Suprapubic skin (tissue), 4 donors: ENCODE measurements around the gene SGMS2.

Experiments used
- EP300 ChIP-seq: sonication (generic); formaldehyde crosslinking; IDR thresholded peaks from one replicate; pipeline ENCODE4 v1.6.1; 2017; ENCODE audit warnings: antibody characterized with exemption
- POLR2A ChIP-seq, 2 donors: fragments of 450-650 bp; IDR thresholded peaks; one replicate each; pipeline ENCODE4 v1.6.1; 2017; ENCODE audit warnings: antibody characterized with exemption in 2 of 2, mild to moderate bottlenecking in 2 of 2, moderate library complexity in 2 of 2
- POLR2AphosphoS5 ChIP-seq, 3 donors: sonication (generic); formaldehyde crosslinking; IDR thresholded peaks; one replicate each; pipeline ENCODE4 v1.6.1; 2017; ENCODE audit warnings: antibody characterized with exemption in 3 of 3
- TF ChIP-seq, protein P1 (sequence below), 2 donors: fragments of 200-600 bp in 1 of 2; fragments of 450-650 bp in 1 of 2; sonication (generic) in 1 of 2; IDR thresholded peaks; one replicate each; pipeline ENCODE4 v1.5.1; 2016 to 2019; ENCODE audit warnings: antibody characterized with exemption in 2 of 2, mild to moderate bottlenecking in 1 of 2, moderate library complexity in 1 of 2

DNA sequence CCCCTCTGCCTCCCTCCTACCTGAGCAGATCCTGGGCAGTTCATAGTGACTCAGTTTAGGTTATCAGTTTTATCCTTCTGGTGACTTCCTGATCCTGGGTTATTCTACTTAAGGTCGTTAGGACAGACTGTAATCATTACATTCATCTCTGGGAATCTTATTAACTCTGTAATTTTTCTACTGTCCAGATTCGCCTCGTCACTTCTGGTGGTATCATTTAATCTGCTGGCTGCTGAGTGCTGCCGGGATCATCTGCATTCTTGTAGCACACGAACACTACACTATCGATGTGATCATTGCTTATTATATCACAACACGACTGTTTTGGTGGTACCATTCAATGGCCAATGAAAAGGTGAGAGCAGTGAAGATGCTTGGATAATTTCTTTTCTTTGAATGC is 83.6 kb downstream of the SGMS2 start:
- TF ChIP-seq EP300 (no peak), POLR2AphosphoS5 (IDR thresholded peaks at IDR 0.05) (no peak), POLR2A (IDR thresholded peaks at IDR 0.05) (no peak)
- TF ChIP-seq, protein P1, sequence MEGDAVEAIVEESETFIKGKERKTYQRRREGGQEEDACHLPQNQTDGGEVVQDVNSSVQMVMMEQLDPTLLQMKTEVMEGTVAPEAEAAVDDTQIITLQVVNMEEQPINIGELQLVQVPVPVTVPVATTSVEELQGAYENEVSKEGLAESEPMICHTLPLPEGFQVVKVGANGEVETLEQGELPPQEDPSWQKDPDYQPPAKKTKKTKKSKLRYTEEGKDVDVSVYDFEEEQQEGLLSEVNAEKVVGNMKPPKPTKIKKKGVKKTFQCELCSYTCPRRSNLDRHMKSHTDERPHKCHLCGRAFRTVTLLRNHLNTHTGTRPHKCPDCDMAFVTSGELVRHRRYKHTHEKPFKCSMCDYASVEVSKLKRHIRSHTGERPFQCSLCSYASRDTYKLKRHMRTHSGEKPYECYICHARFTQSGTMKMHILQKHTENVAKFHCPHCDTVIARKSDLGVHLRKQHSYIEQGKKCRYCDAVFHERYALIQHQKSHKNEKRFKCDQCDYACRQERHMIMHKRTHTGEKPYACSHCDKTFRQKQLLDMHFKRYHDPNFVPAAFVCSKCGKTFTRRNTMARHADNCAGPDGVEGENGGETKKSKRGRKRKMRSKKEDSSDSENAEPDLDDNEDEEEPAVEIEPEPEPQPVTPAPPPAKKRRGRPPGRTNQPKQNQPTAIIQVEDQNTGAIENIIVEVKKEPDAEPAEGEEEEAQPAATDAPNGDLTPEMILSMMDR (IDR thresholded peaks at IDR 0.05), result no peak
